ENCODE results near the gene ISYNA1. TPM values are rescaled to one million over a fixed set of nuclear protein-coding genes. Genes with fewer than 3 reads are reported as not detected.

ISYNA1 gene
- total RNA-seq, 1 donor from 2014 or later, result 251 TPM

DNA sequence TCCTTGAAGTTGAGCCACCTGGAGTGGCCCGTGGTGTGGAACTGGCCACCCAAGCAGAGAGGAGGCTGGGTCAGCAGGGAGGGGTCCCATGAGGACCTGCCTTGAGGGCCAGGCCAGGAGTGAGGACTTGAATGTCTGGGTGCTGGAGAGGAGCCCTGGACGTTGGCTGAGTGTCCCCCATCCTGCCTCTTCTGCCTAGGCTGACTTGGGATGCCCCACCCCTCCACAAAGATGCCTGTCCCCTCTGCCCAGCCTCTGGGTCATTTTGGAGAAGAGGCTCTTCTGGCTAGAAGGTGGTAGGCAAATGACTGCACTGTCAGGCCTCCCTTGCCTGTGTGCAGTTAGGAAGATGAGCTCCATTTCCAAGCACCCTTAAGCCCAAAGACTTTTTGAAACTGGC, 17.0 kb downstream of the ISYNA1 start:
- Mint-ChIP-seq H3K9me3 (no peaks in the 10 kb centered on the region), H3K36me3 (ENCODE audit: low read depth) (no peaks in the 10 kb centered on the region), H3K27me3 (ENCODE audit: low read depth) (peaks cover 32% of the 10 kb centered on the region), H3K27ac (ENCODE audit: unreplicated experiment) (no peak overlapping the region), H3K4me3 (peak overlapping the region; percentile 78), H3K4me1 (peaks cover 42% of the 10 kb centered on the region)
- no peak for DNase-seq (ENCODE audit: low read depth, low spot score)
- TF ChIP-seq, protein P1, sequence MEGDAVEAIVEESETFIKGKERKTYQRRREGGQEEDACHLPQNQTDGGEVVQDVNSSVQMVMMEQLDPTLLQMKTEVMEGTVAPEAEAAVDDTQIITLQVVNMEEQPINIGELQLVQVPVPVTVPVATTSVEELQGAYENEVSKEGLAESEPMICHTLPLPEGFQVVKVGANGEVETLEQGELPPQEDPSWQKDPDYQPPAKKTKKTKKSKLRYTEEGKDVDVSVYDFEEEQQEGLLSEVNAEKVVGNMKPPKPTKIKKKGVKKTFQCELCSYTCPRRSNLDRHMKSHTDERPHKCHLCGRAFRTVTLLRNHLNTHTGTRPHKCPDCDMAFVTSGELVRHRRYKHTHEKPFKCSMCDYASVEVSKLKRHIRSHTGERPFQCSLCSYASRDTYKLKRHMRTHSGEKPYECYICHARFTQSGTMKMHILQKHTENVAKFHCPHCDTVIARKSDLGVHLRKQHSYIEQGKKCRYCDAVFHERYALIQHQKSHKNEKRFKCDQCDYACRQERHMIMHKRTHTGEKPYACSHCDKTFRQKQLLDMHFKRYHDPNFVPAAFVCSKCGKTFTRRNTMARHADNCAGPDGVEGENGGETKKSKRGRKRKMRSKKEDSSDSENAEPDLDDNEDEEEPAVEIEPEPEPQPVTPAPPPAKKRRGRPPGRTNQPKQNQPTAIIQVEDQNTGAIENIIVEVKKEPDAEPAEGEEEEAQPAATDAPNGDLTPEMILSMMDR (conservative IDR thresholded peaks at IDR 0.05), result no peak

DNA sequence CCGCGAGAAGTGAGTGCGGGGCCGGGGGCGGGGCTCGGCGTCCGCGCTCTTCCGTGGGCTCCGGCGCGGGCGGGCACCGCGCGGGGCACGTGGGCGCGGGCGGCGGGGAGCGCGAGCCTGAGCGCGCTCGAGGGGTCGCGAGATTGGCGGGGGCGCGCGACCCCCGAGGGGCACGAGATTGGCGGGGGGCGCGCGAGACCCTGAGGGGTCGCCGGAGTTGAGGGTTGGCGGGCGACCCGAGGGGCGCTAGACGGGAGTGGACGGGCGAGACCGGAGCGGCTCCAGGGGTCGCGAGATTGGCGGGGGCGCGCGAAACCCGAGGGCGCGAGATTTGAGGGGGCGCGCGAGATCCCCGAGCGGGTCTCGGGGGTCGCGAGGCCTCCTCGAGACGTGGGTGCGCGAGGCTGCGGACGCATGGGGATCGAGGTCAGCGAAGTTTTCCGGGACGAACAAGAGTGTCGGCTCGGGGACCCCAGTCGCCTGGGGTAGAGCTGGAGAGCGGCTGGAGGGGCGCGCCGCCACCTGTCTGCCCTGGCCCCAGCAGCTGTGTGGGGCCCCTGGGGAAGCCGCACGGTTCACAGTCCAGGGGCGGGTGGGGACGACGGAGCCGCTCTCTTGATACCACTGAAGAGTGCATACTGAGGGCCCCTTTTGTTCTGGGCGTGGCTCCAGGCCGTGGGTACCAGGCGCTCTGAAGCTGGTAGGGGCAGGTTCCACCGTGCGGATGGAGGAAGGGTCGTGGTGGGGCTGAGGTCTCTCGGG, 18.1 kb downstream of the ISYNA1 start:
- no peak for DNase-seq (ENCODE audit: low read depth, low spot score)
- no peak overlapping the region for H3K27ac Mint-ChIP-seq (ENCODE audit: unreplicated experiment)
- peaks cover 43% of the 10 kb centered on the region for H3K4me1 Mint-ChIP-seq
- H3K9me3 Mint-ChIP-seq, result no peaks in the 10 kb centered on the region
- H3K36me3 Mint-ChIP-seq (ENCODE audit: low read depth), result no peaks in the 10 kb centered on the region
- peak overlapping the region; percentile 89 for H3K4me3 Mint-ChIP-seq
- H3K27me3 Mint-ChIP-seq (ENCODE audit: low read depth), result peaks cover 34% of the 10 kb centered on the region
- TF ChIP-seq, protein P1 (conservative IDR thresholded peaks at IDR 0.05), result no peak

DNA sequence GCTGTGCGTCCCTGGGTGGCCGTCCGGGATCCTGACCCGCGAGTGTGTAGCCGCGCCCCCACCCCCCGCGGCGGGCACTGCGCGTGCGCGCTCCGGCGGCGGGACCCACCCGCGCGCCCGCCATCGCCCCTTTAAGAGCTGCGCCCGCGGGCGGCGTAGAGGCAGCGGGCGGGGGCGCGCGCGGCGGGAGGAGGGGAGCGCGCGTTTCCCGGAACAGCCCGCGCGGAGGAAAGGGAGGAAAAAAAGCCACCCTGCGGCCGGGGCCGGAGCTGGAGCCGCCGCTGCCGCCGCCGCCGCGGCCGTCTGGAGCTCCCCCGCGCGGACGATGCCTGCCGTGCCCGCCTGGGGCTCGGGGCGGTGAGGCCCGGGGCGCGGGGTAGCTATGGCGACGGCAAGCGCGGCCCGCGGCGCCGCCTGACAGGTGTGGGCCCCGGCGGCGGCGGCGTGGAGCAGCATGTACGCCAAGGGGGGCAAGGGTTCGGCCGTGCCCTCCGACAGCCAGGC, 18.7 kb downstream of the ISYNA1 start, which contains the start of gene SSBP4:
Gene SSBP4, plus strand, starts transcription at position 204 of the 504 bp plus-strand sequence. Its CDS starts 251 bp downstream, at position 455.
- Mint-ChIP-seq H3K27ac (ENCODE audit: unreplicated experiment) (no peak within 1 kb of the TSS), H3K27me3 (ENCODE audit: low read depth) (peaks cover 40% of the 10 kb centered on the region), H3K4me1 (peaks cover 49% of the 10 kb centered on the region), H3K9me3 (no peaks in the 10 kb centered on the region), H3K4me3 (peak within 1 kb of the TSS; percentile 89), H3K36me3 (ENCODE audit: low read depth) (no peaks in the 10 kb centered on the region)
- TF ChIP-seq, protein P1 (conservative IDR thresholded peaks at IDR 0.05), result peak; percentile 58
- DNase-seq (ENCODE audit: low read depth, low spot score), result peak; percentile 67

DNA sequence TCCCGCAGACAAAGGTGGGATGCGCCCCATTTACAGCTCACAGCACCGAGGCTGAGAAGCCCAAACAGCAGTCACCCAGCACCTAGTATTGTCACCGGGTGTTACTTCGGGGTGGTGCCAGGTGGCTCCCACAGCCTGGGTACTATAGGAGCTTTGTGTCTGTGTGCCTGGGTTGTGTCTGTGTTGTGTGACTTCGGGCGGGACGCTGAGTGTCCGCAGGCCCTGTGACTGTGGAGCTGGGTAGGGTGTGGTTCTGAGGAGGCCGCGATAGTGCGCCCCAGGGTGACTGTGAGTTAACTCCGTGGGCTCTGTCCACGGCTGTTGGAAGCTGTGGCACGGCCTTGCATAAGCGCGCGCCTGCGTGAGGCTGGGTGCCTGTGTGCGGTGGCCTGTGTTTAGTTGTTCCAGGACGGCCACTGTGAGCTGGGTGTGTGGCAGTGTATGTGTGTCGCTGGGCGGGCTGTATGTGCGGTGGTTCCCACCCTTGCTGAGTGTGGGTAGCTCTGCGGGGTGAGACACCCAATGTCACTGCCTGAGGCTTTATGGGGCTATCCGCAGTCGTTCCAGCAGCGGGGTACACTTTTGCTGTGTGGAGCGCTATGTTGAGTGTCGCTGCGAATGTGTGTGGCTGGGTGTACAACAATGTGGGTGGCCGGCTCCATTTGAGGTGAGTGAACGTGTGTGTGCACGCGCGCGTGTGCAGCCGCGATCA, 19.3 kb downstream of the ISYNA1 start:
- H3K36me3 Mint-ChIP-seq (ENCODE audit: low read depth), result no peaks in the 10 kb centered on the region
- H3K27ac Mint-ChIP-seq (ENCODE audit: unreplicated experiment), result no peak overlapping the region
- TF ChIP-seq, protein P1 (conservative IDR thresholded peaks at IDR 0.05), result no peak
- no peak for DNase-seq (ENCODE audit: low read depth, low spot score)
- peaks cover 46% of the 10 kb centered on the region for H3K4me1 Mint-ChIP-seq
- H3K4me3 Mint-ChIP-seq, result peak overlapping the region; percentile 87
- peaks cover 44% of the 10 kb centered on the region for H3K27me3 Mint-ChIP-seq (ENCODE audit: low read depth)
- H3K9me3 Mint-ChIP-seq, result no peaks in the 10 kb centered on the region

DNA sequence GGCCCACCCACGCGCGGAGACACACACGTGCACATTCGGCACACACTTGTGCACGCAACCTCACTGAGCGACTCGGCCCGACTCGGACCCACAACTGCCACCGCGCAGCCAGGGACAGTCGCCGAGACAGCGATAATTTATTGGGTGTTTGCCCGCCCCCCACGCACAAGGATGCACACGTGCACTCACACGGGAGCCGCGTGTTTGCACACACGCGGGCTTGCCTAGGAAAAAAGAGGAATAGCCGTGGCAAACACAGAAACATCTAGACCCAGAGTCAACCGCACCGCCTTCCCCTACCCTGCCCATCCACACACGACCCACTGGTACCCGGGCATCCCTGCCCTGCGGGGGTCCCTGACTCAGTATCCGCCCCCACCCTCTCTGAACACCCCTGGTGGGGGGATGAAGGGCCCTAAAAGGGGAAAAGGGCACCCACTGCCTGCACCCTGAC, 19.9 kb downstream of the ISYNA1 start:
- peak overlapping the region; percentile 35 for H3K27ac Mint-ChIP-seq (ENCODE audit: unreplicated experiment)
- TF ChIP-seq, protein P1 (conservative IDR thresholded peaks at IDR 0.05), result no peak
- H3K4me3 Mint-ChIP-seq, result peak overlapping the region; percentile 87
- peaks cover 46% of the 10 kb centered on the region for H3K27me3 Mint-ChIP-seq (ENCODE audit: low read depth)
- DNase-seq (ENCODE audit: low read depth, low spot score), result no peak
- H3K4me1 Mint-ChIP-seq, result peaks cover 44% of the 10 kb centered on the region
- no peaks in the 10 kb centered on the region for H3K36me3 Mint-ChIP-seq (ENCODE audit: low read depth)
- no peaks in the 10 kb centered on the region for H3K9me3 Mint-ChIP-seq

All from neural crest cell (in vitro differentiated cells).